Measurements from ENCODE around the gene ANAPC2.

ANAPC2 gene

DNA sequence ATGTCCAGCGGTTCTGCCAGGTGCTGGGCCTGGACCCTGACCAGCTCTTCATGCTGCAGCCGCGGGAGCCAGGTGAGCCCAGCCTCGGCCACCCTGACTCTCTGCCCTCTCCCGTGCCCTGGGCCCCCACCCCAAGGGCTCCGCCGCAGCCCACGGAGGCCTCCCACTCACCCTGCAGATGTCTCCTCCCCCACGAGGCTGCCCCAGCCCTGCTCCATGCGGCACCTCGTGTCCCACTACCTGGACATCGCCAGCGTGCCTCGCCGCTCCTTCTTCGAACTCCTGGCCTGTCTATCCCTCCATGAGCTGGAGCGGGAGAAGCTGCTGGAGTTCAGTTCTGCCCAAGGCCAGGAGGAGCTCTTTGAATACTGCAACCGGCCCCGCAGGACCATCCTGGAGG, 26.3 kb upstream of the ANAPC2 start:
- DNase-seq (ENCODE audit: low read depth): no peak

GRCh38 chr9:137213160-137214060, 25.1 kb upstream of the ANAPC2 start:
- no peak for DNase-seq (ENCODE audit: low read depth)

GRCh38 chr9:137212520-137212919, 24.2 kb upstream of the ANAPC2 start:
- no peak for DNase-seq (ENCODE audit: low read depth)

DNA sequence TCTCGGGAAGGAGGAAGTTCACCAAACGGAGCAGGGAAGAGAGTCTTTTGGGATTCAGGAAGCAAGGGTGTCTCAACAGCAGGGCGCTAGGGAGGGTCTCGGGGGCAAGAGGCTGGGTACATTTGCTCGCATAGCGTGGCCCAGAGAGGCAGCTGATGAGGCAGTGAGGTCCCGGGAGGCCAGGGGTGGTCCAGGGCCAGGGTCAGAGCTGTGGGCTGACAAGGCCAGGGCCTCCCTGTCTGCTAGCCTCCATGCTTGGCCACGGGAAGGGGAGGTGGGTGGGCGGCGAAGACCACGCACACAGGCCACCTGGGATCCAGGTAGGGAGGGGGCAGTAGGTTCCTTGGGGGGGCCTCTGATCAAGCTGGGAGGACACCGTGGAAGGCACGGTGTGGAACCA, 23.2 kb upstream of the ANAPC2 start:
- no peak for DNase-seq (ENCODE audit: low read depth)

GRCh38 chr9:137206602-137207001, 18.2 kb upstream of the ANAPC2 start:
- no peak for DNase-seq (ENCODE audit: low read depth)

- DNase-seq (ENCODE audit: low read depth): peak; percentile 67
Measured at GRCh38 chr9:137205126-137206069, 17.0 kb upstream of the ANAPC2 start, which contains the start of the genes NDOR1 and TMEM203. TSS of gene NDOR1 (plus strand) at chr9:137205700. CDS start at chr9:137205778, 78 bp downstream. TSS of gene TMEM203 (minus strand) at chr9:137205648. CDS start at chr9:137205414, 234 bp downstream.

DNA sequence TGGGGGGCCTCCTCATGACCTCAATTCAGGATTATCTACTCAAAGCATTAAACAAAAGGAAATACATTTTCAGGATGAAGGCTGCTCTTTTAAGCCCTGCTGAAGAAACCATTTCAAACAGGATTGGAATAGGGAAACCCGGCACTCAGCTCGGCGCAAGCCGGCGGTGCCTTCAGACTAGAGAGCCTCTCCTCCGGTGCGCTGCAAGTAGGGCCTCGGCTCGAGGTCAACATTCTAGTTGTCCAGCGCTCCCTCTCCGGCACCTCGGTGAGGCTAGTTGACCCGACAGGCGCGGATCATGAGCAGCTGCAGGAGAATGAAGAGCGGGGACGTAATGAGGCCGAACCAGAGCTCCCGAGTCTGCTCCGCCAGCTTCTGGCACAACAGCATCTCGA, 16.4 kb upstream of the ANAPC2 start:
- DNase-seq (ENCODE audit: low read depth): no peak

DNA sequence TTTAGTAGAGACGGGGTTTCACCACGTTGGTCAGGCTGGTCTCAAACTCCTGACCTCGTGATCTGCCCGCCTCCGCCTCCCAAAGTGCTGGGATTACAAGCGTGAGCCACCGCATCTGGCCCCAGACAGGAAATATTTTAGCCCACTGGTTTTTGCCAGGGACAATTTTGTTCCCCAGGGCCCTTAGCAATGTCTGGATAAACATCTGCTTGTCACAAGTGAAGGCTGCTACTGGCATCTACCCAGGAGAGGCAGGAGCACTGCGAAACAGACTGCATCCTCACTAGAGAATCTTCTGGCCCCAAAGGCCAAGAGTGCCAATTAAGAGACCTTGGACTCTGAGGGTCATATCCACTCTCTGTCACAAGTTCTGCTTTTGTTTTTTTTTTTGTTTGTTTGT, 14.6 kb upstream of the ANAPC2 start:
- no peak for DNase-seq (ENCODE audit: low read depth)

DNA sequence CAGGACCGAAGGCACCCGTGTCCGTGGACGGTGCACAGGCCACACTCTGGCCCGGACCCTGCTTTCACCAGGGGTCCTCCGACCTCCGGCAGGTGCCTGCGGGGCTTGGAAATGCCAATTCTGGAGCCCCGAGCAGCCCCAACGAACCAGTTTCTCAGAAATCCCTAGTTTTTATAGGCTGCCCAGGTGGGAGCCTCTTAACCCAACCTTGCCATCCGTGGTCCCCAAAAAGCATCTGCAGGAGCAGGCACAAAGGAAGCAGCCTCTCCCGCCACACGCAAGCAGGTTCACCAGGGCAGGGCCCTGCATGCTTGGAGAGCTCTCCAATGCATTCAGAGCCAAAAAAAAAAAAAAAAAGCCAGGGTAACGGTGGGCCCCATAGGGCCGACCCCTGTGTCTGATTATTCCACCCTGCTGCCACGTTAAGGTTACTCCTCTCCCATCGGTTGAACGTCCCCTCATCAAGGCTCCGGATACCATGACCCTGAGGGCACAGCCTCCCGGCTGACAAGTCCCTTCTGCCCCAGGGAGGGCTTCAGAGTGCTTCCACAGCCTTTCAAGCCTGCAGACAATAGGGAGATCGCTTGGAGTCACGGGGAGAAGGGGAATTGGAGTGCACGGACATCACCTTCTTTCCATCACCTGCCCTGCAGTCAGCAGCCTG, 13.0 kb upstream of the ANAPC2 start:
- no peak for DNase-seq (ENCODE audit: low read depth)

GRCh38 chr9:137200311-137201204, 12.2 kb upstream of the ANAPC2 start, which contains the start of gene TPRN:
TSS of gene TPRN (minus strand) at chr9:137200741. CDS start at chr9:137200711, 30 bp downstream.
- DNase-seq (ENCODE audit: low read depth): peak; percentile 98

DNA sequence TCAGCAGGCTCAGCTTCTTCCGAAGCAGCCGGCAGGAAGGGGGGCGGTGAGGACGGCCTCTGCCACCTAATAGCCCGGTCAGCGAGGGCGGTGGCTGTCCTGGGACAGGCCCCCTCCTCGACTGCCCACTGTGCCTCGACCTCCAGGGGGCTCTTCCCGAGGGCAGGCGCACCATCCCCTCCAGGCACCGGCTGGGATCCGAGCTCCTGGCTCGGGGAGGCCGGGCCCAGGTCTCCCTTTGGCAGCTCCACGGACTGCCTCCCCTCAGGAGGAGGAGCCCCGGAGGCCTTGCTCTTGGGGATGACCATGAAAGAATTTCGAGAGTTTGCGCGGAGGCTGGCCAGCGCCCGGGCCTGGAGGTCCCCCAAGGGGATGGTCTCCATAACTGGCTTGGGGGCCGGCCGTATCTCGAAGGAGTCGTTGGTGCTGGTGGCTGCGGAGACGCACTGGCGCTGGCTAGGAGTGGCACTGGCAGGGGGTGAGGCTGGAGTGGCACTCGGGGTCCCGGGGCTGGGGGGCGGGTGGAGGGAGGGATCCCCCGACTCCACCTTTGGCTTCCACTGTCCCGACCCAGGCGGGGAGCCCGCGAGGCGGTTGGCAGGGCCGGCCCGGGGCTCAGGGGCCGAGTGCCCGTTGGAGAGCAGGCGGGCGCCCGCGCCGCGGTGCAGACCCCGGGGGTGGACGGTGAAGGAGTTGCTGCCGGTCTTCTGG, 11.2 kb upstream of the ANAPC2 start:
- DNase-seq (ENCODE audit: low read depth): peak; percentile 34

- no peak for DNase-seq (ENCODE audit: low read depth)
Measured at GRCh38 chr9:137198902-137199283, 10.5 kb upstream of the ANAPC2 start.

GRCh38 chr9:137198051-137198901, 9.9 kb upstream of the ANAPC2 start:
- no peak for DNase-seq (ENCODE audit: low read depth)

- DNase-seq (ENCODE audit: low read depth): no peak
Measured at GRCh38 chr9:137195525-137196220, 7.3 kb upstream of the ANAPC2 start.

GRCh38 chr9:137194909-137195308, 6.5 kb upstream of the ANAPC2 start:
- no peak for DNase-seq (ENCODE audit: low read depth)

DNA sequence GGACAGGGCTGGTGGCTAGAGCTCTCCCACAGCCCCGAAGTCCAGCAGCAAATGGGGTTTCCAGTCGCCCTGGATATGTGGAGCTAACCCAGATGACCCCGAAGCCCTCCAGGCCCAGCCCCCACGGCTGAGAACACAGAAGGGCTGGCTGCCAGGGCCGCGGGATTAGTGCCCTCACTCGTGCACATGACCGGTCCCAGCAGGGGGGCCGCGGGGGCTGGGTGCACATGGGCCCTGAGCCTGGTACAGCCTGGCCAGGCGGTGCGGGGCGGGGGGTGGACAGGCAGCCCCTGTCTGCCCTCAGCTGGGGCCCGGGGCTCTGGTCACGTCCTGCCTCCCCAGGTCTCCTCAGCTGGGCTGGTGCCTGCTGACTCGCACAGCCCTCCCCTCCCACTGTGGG, 6.0 kb upstream of the ANAPC2 start:
- peak; percentile 68 for DNase-seq (ENCODE audit: low read depth)

DNA sequence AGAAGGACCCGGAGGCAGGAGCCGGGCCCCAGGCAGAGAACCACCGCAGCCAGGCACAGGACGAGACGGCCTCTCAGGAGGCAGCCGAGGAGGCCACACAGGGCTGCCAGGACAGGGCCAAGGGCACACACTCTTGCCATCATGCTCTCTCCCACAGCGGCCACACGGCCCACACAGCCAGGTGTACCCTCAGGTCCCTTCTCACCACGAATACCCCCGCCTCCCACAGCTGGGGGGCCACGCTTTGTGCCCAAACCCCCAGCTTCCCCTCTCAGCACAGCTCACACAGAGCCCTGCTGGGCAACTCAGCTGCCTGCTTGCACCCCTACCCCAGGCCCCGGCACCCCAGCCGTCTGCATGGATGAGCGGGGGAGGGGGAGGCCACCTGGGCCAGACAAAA, 5.4 kb upstream of the ANAPC2 start:
- DNase-seq (ENCODE audit: low read depth): no peak

DNA sequence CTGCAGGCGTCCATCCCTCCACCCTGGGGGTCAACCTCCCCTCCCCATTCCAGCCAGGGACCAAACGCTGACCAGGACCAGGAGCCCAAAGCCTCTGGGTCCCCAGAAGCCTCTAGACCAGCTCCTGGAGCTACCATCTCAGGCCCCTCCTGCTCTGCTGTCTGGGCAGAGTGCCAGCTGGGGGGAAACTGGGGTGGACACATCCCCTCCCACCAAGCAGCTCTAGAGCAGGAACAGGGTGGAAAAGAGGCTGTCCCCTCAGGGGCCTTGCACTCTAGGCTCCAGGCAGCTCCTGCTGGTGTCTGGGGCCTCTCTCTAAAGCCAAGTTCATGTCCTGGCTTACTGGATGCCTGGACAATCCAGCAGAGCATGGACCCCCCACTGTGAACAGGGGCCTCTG, 4.5 kb upstream of the ANAPC2 start:
- no peak for DNase-seq (ENCODE audit: low read depth)

DNA sequence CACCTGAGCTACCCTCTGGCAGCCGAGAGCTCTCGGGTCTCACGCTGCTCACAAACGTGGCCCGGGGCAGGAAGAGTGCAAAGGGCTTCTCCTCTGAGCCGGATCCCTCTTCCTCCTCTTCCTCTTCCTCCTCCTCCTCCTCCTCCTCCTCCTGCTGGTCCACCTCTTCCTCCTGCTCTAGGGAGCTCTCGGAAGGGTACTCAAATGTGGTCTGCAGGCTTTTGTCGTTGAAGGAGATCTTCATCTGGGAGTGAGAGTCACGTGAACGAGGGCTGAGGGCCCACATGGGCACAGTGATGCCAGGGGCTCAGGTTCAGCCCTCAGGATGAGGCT, 4.1 kb upstream of the ANAPC2 start:
- DNase-seq (ENCODE audit: low read depth): no peak

All from amniotic epithelial cell (primary cell).